Fibroblast of peridontal ligament (primary cell): ENCODE measurements around the gene DNMT3L.
"Not testable (repeated sequence)": the region's sequence is repeated elsewhere in the genome, so short reads cannot be mapped to it uniquely, and the experiment has no call there.

ENCODE experiments used
- DNase-seq: peaks from one replicate; pipeline ENCODE4 v3.0.0-alpha.2; 2010; ENCODE audit errors: extremely low read depth

Gene DNMT3L

DNA sequence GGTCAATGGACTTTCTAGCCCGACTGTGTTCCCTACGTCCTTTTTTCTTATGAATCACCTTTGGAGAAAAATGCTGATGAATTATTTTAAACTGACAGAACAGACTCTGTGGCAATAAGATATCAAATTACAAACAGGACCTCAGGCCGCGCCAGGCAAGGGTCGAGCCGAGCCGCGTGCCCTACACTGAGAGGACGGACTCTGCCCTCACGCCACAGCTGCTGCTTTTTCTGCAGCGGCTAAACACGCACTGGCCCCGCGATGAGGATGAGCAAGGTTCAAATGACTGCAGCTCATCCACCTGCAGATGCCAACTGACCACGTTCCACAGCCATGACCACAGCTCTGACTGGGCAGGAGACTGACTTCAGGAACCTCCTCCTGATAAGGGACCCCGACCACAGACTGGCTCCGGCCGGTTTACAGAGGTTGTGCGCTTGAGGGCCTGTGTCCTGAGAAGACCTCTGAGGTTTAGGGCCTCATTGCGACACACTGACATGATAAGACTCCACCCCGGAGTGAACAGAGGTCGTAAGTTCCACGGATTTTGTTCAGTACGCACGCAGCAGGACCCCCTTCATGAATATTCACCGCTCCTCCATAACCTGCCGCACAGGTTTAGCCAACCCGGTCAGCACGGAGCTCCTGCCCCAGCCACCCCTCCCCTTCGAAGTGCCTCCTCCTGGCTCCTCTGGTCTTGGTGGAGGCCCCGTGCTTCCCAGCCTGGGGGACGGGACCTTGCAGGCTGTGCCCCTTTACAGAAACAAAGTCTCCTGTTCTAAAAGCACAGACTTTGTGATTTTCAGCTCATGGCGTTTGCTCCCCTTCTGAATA, 12.3 kb downstream of the DNMT3L start:
- not testable (repeated sequence) for DNase-seq

- DNase-seq = not testable (repeated sequence)
Observed at GRCh38 chr21:44247904-44248303, 13.8 kb downstream of the DNMT3L start.

GRCh38 chr21:44243980-44244379, 17.7 kb downstream of the DNMT3L start:
- DNase-seq = not testable (repeated sequence)

- not testable (repeated sequence) for DNase-seq
Observed at GRCh38 chr21:44241281-44241680, 20.4 kb downstream of the DNMT3L start.

DNA sequence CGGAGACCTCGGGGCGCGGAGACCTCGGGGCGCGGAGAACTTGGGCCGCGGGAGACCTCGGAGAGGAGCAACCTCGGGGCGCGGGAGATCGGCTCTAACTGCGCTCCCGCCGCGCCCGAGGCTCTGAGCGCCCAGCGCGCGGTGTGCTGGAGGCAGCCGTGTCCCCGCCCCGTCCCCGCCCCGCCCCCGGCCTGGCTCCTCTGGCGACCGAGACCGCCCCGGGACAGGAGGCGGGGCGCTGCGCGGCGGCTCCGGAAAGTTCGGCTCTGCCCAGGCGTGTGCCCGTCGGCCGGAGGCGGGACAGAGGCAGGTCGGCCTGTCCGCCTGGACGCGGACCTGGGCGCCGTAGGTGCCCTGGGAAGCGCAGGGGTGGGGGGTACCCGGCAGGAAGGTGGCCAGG, 20.9 kb downstream of the DNMT3L start, which contains the start of gene ICOSLG:
ICOSLG (minus strand) TSS at position 102 of the 400 bp plus-strand sequence. CDS start 126 bp downstream, outside the sequence.
- DNase-seq = not testable (repeated sequence)

- not testable (repeated sequence) for DNase-seq
Observed at GRCh38 chr21:44240353-44240752, 21.3 kb downstream of the DNMT3L start.

GRCh38 chr21:44229561-44229960, 32.1 kb downstream of the DNMT3L start:
- DNase-seq = not testable (repeated sequence)

DNA sequence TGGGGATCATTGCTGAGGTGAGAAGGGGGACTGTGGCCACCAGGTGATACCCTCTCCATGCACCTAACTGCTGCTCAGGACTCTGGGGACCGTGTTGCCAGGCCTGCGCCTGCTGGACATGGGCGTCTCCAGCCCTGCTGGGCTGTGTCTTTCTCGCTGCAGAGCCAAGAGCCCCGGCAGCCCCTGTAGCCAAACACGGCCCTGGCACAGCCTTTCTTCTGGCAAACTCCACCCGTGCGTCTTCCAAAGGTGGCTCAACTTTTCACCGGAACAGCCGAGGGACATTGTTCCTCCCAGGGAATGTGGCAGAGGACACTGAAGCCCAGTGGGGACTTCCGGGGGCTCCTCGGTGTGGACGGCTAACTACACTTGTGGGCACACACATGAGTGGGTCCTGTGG, 33.6 kb downstream of the DNMT3L start:
- not testable (repeated sequence) for DNase-seq

DNA sequence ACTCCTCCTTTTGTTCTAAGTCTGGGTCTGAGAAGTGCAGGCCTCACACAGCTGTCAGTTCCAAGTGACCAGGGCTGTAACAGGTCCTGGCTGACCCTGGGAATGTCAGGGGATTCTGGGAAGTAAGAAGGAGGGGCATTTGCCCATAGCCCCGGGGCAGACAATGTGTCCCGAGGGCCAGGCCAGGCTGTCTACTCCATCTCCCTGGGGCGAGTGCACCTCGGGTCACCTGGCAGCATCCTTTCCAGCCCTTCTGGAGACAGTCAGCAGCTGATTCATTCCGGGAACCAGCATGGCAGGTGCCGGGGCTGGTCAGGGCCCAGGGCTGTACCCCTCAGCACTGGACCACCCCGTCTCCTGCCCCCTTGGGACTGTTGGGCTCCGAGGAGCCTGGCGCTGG, 34.1 kb downstream of the DNMT3L start:
- DNase-seq = not testable (repeated sequence)

GRCh38 chr21:44225605-44226004, 36.1 kb downstream of the DNMT3L start:
- not testable (repeated sequence) for DNase-seq

GRCh38 chr21:44223334-44223733, 38.4 kb downstream of the DNMT3L start:
- DNase-seq = not testable (repeated sequence)

GRCh38 chr21:44220674-44221073, 41.0 kb downstream of the DNMT3L start:
- DNase-seq = not testable (repeated sequence)

GRCh38 chr21:44218461-44218860, 43.2 kb downstream of the DNMT3L start:
- DNase-seq = not testable (repeated sequence)

DNA sequence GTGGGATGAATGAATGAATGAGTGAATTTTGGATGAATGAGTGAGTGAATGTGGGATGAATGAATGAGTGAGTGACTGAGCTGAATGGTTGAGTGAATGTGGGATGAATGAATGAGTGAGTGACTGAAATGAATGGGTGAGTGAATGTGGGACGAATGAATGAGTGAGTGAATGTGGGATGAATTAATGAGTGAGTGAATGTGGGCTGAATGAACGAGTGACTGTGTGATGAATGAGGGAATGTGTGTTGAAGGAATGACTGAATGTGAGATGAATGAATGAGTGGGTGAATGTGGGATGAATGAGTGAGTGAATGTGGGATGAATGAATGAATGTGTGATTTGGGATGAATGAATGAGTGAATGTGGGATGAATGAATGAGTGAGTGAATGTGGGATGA, 49.7 kb downstream of the DNMT3L start:
- DNase-seq = not testable (repeated sequence)

GRCh38 chr21:44211574-44211973, 50.1 kb downstream of the DNMT3L start:
- not testable (repeated sequence) for DNase-seq

- not testable (repeated sequence) for DNase-seq
Observed at GRCh38 chr21:44207860-44208646, 53.6 kb downstream of the DNMT3L start.

GRCh38 chr21:44206698-44207676, 54.7 kb downstream of the DNMT3L start:
- DNase-seq = not testable (repeated sequence)

DNA sequence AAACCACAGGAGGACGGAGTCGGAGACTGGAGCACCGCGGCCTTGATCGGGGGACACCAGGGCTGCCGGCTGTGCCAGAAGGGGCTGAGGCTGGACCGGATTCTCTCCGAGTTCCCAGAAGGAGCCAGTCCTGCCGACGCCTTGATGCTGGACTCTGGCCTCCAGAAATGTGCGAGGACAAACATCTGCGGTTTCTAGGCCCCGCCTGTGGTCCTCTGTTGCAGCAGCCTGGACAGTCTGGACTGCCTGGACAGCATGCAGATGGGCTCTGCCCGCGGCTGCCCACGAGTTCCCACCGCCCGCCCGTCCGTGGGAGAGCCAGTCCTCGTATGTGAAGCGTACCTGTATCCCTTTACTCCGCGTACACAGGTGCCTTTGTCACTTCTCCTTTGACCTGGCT, 55.5 kb downstream of the DNMT3L start:
- not testable (repeated sequence) for DNase-seq

DNA sequence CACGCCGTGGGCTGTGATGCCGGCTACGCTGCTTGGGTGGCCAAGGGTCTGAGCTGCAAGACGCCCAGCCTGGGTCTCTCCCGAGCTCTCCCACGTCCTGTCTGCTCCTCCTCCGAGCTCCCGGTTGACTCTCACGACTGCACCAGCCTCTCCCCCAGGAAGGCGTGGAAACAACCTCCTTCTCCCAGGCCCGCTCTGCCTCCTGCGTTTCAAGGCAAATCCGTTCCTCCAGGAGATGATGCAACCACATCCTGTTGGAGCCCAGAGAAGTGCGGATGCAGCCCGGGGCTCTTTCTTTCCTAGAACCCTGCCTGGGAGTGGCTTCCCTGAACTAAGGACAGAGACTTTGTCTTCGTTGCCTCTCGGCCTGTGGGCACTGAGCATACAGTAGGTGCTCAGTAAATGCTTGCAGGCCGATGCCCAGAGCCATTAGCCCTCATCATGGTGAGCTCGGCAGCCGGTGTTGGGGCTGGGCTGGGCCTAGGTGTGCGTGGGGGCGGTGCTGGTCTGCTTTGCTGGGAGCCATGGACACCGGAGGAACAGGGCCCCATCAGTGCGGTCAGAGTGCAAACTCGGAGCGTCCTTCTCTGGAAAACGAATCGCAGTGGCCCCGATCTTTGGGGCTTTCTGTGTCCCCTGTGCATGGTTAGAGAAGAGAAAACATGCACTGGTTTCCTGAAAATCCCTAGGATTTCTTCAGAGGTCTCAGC, 59.0 kb downstream of the DNMT3L start:
- not testable (repeated sequence) for DNase-seq

GRCh38 chr21:44199997-44200396, 61.7 kb downstream of the DNMT3L start:
- not testable (repeated sequence) for DNase-seq

DNA sequence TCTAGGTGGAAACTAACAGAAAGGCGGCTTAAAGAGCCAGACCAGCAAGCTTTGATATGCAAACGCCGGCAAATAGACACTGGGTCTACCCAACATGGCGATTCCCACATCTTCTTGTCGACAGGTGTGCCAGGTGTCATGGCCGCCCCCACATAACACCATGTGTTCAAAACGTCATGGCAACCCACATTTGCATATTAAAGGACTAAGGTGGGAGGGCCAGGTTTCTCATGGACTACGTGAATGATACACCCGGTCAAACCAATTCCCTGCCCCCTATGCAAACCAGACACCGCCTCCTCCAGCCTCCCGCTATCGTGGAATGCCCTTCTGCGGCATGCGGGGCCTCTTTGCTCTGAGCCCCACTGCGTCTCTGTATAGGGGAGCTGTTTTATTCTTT, 62.2 kb downstream of the DNMT3L start:
- no peak for DNase-seq
